NCI-H748 (cell line): ENCODE data around the gene ELK3.

Experiments used
- DNase-seq: peaks from one replicate; lab custom pipeline; 2025; ENCODE audit not compliant: unreplicated experiment; lab: John Stamatoyannopoulos, UW

ELK3 gene

DNA sequence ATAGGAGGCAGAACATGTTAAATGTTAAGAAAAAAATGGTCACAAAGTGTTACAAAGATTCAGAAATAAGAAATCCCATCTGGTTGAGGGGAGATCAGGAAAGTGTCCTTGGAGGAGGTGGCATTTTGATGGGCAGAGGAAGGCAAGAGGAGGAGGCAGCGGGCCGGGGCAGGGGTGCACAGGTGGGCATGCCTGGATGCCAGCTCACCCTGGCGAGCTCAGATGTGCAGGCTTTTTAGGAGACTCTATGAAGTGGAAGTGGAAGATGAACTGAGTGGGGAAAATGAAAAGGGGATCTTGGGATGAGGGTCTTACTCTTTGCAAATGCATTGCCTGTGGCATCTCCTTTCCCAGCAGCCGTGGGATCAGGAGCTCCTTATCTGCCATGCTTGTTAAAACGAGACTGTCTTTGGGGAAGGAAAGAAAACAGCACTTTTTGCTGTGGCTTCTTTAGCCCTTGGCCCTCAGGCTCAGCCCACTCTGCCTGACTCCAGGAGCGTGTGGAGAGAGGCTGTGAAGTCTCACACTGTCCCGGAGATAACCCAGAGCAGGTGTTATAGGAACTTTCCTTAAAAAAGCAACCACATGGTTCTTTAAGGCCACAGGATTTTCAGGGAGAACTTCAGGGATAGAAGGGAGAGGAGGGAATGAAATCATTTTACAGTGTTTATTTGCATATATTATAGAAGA, 62.6 kb downstream of the ELK3 start:
- no peak for DNase-seq

DNA sequence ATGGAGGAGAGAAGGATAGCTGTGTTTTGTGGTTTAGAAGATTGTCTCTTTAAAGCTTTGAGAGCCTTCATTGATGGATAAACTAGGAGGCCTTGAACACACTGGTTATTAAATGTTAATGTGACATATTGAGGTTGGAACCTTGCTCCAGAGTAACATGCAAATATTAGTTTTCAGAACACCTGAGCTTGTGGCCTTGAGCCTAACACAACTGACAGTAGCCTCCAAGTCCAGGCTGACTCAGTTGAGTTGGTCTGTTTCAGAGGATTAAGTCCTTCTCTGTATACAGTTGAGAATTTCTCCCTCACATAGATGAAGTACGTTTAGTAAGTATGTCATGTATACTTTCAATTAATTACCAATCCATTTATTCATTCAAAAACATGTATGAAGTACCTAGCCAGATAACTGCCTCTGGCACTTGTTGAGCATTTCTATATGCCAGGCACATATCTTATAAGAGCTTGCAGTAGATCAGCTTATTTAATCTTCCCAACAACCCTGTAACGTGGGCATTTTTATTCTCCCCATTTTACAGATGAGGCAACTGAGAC, 63.5 kb downstream of the ELK3 start:
- no peak for DNase-seq

DNA sequence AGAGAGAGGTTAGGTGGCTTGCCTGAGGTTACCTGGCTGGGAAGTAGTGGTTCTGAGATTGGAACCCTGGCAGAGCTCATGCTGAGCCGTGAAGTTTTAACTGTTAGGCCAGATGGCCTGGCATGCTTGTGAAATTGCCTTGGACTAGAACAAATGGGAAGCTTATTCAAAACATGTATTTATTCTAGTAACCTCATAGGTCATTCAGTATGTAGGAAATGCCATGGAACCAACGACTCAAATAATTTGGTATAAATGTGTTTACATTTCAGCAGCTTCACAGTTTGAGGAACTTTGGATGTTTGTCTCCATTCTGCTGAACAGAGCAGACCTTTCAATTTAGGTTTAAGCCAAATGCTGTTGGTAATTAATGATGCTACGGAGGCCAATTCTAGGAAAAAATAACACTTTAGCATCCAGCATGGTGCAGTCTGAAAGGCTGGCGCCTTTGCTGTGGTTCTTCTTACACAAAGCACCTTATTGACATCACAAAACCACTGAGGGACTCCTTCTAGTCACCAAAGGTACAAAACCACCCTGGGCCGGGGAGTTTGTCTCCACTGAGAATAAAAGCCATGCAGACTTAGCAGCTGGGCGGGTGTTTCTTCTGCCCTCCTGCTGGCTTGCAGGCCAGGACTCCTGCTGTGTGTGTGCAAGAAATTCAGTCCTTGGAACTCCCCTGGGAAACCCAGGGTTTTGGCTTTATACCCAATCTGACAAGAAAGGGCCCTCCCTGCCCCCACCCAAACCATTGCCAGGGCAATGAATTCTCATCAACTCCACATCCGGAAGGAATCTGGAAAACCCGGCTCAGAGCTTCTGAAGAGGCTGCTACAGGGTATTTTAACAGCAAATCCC, 64.2 kb downstream of the ELK3 start:
- peak; percentile 9 for DNase-seq

DNA sequence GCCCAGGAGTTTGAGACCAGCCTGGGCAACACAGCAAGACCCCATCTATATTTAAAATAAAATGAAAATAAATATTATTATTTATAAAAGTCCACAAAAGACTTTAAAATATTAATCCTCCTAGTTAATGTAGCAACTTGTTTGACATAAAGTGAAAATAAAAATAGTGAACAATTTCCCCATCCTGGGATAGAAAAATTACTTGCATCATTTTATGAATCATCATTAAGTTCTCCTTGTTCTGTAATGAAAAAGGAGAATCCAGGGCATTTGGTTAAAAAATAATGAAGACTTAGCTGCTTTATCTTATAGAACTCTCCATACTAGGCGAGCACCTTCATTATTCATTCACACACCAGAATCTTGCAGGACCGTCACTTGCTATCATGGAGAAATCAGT, 66.1 kb downstream of the ELK3 start:
- no peak for DNase-seq

DNA sequence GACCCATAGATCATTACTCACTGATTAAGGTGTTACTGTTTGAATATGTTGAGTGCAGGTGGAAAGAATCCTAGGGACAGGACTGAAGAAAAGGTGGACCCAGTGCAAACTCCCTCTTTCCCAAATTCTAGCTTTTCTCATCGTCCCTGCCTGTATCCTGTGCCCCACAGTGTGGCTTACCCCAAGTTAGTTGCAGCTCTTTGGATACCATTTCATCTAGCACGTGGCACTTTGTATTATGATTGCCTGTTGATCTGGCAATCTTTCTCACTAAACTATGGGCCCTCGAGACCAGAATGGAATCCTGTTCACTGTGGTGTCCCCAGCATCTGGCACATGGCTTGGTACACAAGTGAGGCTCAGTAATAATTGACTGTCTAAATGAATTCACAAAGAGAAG, 66.5 kb downstream of the ELK3 start:
- DNase-seq, result no peak

DNA sequence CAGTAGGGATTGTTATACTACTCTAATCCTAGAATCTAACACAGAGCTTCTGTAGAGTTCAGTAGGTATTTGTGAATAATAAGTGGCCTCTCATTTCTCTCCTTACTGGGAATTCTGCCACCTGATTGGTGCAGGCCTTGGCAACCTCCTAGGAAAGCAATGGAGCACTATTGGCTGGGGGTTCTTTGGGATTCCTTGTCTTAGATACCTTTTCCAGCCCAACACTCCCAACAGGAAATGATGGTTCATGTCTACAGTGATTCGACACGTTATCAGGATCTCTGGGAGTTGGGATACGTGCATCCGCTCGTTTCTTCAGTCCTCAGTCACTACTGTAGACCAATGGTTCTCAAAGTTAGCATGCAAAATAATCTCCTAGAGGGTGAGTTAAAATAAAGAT, 67.4 kb downstream of the ELK3 start:
- no peak for DNase-seq

DNA sequence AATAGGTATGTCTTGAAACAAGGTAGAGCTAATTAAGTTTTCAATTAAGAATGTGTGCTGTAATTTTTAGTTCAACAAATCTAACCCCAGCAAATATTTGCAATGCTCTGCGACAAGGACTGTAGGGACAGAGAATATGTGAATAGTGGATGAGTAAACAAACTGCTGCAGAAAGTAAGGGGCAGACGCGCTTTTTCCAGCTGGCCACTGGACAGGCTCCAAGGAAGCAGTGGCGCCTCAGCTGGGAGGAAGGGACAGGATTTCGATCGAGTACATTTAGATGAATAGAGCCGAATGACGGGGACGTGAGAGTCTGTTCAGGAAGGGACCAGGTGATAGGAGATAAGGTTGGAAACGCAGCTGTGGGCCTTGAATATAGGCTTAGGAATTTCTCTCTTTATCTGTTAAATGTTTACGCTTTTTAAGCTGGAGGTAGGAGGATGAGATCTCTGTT, 69.3 kb downstream of the ELK3 start:
- DNase-seq, result peak; percentile 88

DNA sequence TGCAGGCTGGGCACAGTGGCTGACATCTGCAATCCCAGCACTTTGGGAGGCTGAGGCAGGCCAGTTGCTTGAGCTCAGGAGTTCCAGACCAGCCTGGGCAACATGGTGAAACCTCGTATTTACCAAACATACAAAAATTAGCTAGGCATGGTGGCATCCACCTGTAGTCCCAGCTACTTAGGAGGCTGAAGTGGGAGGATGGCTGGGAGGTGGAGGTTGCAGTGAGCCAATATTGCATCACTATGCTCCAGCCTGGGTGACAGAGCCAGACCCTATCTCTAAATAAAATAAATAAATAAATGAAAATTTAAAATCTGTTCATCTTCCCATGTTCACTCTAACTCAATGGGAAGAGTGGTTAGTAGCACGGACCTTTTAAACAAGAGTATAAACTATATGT, 71.2 kb downstream of the ELK3 start:
- no peak for DNase-seq

DNA sequence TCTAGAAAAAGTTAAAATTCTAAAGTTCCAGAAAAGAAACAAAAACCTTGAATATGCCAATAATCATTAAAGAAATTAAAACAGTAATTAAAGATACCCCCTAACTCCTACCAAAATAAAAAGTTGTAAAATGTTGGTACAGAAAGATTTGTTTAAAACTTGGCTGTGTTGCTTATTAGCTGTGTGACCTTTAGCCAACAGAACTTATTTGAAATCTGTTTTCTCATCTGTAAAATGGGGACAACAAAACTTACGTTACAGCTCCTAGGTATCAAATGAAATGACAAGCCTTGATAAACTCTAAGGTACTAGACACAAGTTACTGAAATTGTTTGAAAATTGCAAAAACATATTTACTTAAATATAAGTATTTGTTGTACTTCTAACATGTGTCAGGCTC, 71.7 kb downstream of the ELK3 start:
- DNase-seq, result no peak

DNA sequence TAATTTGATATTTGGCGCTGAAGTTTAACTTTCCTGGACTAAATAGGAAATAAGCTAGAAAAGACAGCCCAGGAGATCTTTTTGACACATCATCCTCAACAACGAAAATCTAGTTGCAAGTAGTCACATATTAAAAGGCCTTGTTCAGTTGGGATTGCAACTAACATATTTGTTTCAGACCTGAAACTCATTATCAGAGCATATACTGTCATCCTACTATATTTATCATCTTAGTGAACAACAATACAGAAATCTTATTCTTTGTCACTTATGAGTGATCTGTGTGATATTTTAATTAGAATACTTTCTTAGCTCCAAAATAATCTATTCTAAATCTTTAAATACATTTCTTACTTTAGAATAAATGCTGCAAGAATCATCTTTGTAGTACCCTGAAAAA, 72.1 kb downstream of the ELK3 start:
- DNase-seq, result no peak

DNA sequence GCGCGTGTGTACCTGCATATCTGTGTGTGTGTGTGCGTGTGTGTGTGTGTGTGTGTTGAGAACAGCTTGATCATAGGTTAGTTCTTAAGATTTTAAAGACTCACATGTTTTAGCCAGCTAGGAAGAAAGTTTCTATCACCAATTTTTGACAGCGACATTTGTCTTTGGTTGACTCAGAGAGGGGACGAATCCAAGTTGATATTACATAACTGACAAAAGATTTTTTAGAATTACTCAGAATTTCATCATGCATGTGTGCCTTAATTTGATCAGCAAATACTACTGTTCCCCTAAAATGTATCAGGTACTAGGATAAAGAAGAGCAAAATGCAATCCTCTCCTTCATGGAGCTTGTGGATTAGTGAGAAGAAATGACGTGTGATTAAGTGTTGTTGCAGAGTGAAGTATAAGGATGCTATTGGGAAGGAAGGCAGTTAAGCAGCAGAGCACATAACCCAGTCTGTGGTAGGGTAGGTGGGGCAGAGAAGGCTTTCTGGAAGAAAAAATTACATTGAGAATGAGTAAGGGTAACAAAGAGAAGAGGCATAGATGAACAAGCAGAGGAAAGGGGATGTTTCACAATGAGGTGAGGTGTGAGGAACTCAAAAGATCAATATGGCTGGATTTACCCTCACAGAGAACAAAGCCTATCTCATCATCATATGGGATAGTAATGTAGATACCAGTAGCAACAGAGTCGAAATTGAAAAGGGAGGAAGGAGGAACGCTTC, 77.5 kb downstream of the ELK3 start:
- no peak for DNase-seq

DNA sequence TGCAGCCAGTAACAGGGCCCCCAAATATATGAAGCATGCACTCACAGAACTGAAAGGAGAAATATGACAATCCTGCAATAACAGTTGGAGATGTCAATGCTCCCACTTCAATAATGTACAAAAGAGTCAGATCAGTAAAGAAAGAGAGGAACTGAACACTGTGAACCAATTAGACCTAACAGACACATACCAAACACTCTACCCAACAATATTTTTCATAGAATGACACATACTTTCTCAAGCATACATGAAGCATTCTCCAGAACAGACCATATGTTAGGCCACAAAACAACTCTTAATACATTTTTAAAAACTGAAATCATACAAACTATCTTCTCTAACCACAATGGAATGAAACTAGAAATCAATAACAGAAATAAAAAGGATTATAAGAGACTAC, 80.2 kb downstream of the ELK3 start:
- no peak for DNase-seq

DNA sequence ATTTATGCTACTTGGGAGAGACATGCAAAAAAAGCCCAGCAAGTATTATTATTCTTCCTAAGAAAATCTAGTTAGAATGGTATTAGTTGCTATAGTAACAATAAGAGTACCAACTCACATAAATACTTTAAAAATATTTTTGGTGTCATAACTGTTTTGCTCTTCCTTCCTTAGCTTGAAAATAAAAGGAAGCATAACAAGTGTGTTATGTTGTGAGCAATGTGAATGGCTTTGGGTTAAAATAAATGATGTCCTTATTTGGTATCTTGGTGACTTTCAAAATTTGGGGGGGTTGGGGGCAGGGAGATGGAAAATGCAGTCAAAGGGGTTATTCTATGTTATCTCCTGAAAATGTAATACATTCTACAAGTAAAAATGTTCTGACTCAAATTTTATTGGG, 91.0 kb downstream of the ELK3 start:
- no peak for DNase-seq

DNA sequence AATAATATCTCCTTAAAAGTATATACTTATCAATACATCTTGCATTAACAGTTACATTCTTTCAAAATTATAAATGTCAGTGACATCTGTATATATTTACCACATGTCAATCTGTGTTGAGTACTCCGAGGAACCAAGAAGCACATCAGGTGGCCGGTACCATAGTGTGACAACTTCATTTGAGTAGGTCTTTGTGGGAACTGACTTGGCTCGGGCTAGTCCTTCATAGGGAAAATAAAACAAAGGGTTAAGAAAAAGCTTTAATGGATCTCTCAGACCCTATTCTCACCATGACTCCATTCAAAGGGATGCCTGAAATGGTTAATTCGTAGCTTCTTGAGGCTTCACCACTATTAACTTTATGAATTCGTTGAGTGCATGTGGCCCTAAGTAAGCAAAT, 94.9 kb downstream of the ELK3 start:
- no peak for DNase-seq

DNA sequence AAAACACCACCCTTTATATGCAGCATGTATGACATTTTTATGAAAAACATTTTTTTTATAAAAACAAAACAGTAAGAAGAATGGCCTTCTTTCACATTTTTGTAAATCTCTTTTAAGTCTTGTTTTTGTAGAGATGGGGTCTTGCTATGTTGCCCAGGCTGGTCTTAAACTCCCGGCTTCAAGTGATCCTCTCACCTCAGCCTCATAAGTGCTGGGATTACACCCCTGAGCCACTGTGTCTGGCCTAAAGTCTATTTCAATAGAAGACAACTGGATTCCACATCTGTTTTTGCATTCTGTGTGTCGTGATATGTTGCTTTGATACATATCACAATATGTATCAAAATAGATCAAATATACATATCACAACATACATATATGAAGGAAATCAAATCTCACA, 98.9 kb downstream of the ELK3 start:
- DNase-seq, result no peak

DNA sequence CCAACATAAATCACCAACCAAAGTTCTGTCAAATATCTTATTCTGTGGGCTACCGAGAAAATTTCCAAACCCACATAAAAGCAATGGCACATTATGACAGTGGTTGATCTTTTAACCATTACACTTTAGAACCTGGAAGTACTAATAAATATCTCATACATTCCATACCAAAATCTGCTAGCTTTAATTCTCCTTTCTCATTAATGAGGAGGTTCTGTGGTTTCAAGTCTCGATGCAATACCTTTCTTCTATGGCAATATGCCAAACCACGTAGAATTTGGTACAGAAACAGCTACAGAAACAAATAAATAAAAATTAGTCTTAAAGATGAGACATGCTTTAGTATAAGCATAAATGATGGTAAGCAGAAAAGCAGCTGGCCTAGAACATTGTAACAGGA, 100.7 kb downstream of the ELK3 start:
- DNase-seq, result no peak

DNA sequence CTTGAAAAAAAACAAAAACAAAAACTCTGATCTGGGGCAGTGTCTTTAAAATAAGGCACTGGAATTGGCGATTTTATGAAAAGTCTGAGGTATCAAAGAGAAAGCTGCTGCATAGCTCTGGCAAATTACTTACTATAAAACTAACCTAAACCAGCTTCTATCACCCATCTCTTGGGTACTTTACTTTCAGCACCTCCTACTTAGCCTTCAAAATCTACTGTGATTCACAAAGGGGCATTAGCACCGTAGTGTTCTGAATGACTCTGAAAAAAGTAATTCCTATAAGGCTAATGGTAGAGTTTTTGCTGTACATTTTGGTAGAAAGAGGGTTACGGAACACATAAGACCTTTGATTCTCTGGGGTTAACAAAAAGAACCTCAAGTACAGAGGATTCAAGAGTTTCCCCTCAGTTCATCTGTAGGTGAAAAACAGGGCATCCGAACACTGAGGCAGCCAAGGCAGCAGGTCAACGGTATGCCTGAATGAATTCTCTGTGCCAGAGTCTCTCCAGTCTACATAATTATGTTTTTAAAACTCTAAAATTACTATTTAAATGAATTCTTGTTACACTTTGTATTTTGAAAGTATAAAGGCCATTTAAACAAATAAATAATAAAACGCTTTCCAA, 101.5 kb downstream of the ELK3 start:
- DNase-seq, result no peak

DNA sequence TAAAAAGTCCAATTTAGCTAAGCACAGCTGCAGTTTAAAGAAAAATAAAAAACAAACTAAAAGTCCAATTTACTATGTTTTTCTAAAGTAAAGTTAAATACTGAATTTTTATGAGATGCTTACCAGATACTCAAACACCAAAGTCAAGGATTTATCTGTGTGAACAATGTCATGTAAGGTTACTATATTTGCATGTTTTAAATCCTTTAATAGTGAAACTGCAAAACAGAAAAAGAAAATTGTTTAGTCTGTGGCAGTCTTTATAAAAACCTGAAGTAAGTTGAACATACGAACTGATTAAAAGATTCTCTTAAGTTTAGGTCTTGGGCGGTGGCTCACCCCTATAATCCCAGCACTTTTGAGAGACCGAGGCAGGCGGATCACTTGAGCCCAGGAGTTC, 103.3 kb downstream of the ELK3 start:
- no peak for DNase-seq

DNA sequence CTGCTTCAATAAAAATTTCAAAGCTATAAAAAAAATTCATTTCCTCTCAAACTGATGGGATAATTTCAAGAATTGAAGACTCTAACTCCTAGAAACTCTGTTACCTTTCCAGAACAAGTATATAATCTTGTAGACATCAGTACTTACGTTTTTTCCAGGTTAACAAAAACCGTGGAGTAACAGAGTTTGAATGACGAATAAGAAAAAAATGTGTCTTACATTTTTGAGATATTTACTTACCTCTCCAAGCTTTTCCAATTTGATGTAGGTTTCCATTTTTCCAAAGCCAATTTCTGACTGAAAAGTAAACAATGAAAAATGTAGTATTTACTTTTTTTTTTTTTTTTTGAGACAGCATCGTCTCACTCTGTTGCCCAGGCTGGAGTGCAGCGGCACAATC, 105.9 kb downstream of the ELK3 start:
- no peak for DNase-seq

DNA sequence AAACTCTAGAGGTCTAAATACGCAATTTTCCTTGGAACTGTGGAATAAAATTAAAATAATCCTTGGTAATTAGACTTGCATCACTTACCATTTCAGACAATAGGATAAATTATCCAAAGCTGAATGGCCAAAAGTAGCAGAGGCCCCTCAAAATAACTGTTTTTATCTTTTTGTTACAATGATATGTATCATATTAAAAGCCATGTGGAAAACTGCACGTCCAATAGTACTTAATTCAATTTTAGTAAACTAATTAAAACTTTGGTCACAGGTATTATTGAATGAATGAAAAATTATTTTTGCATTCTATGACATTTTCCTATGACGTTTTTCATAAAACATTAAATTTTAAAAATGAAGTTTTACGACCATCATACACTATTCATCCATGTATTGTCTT, 107.6 kb downstream of the ELK3 start:
- DNase-seq, result no peak

DNA sequence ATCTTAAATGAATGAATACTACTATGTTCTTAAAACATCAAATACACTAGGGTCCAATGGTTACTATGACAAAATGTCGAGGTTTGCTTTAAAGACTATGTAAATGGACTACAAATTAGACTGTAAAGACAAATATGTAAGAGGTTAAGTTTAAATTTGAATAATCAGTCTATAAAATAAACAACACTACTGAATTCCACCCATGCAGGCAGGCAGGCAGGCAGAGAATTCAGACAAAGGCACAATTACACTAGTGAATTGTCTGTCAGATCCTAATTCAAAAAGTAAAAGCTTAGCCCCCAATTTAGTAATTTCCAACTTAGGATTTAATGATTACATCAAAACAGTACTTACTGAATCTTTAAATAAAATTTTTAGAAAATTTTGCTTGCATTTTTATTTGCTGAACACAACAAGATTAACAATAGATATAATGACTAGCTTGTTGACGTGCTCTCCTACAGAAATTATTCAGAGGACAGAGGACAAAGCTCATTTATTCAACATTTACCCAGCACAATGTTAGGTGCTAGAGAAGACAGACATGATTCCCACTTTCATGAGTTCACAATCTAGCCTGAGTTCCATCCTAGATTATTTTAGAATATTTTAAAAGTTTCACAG, 108.6 kb downstream of the ELK3 start:
- no peak for DNase-seq
